ENCODE measurements around the gene SLK. TPM values are rescaled to one million over a fixed set of nuclear protein-coding genes. Genes with fewer than 3 reads are reported as not detected.

The SLK gene
- total RNA-seq, 1 experiment from 2014 or later, result 19.0 TPM

GRCh38 chr10:103932971-103933370 is 34.0 kb upstream of the SLK start:
- Histone ChIP-seq H3K9me3 (no peaks in the 10 kb centered on the region), H3K27me3 (no peaks in the 10 kb centered on the region), H3K36me3 (no peaks in the 10 kb centered on the region), H3K4me3 (no peak overlapping the region)
- no peak for DNase-seq

- no peaks in the 10 kb centered on the region for H3K36me3 ChIP-seq
- DNase-seq, result no peak
Observed at GRCh38 chr10:103933557-103934121, 33.3 kb upstream of the SLK start.

GRCh38 chr10:103934308-103934707 is 32.6 kb upstream of the SLK start:
- Histone ChIP-seq H3K27me3 (no peaks in the 10 kb centered on the region), H3K9me3 (no peaks in the 10 kb centered on the region)
- DNase-seq, result no peak

More at GRCh38 chr10:103933557-103934121, 33.3 kb upstream of the SLK start:
- Histone ChIP-seq H3K4me3 (no peak overlapping the region), H3K27me3 (no peaks in the 10 kb centered on the region), H3K9me3 (no peaks in the 10 kb centered on the region)

GRCh38 chr10:103936022-103936421 is 30.9 kb upstream of the SLK start:
- no peaks in the 10 kb centered on the region for H3K27me3 ChIP-seq
- no peaks in the 10 kb centered on the region for H3K36me3 ChIP-seq
- DNase-seq, result no peak
- no peaks in the 10 kb centered on the region for H3K9me3 ChIP-seq
- H3K4me3 ChIP-seq, result no peak overlapping the region

More at GRCh38 chr10:103934308-103934707, 32.6 kb upstream of the SLK start:
- Histone ChIP-seq H3K4me3 (no peak overlapping the region), H3K36me3 (no peaks in the 10 kb centered on the region)

DNA sequence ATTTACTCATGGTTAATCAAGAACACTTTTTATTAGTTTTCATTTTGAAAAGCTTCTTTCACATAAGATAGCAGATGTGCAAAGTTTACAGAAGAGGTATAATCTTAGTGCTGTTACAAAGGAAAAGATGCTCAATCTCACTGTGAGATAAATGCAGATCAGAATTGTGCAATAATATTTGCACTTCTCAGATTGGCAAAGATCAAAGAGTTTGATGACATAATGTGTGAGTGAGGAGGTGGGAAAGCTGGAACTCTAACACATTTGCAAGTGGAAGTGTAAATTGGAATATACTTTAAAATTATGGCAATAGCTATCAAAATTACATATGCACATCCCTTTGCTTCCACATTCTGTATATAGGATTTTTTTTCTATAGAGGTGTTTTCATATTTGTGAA is 27.4 kb upstream of the SLK start:
- Histone ChIP-seq H3K4me3 (no peak overlapping the region), H3K36me3 (no peaks in the 10 kb centered on the region), H3K27me3 (no peaks in the 10 kb centered on the region), H3K9me3 (no peaks in the 10 kb centered on the region)
- DNase-seq, result no peak

- no peaks in the 10 kb centered on the region for H3K36me3 ChIP-seq
- H3K4me3 ChIP-seq, result no peak overlapping the region
- no peaks in the 10 kb centered on the region for H3K9me3 ChIP-seq
- DNase-seq, result no peak
- H3K27me3 ChIP-seq, result no peaks in the 10 kb centered on the region
Observed at GRCh38 chr10:103941801-103942200, 25.1 kb upstream of the SLK start.

GRCh38 chr10:103942866-103943265 is 24.1 kb upstream of the SLK start:
- Histone ChIP-seq H3K36me3 (no peaks in the 10 kb centered on the region), H3K4me3 (no peak overlapping the region), H3K27me3 (no peaks in the 10 kb centered on the region), H3K9me3 (no peaks in the 10 kb centered on the region)
- no peak for DNase-seq

- H3K4me3 ChIP-seq, result no peak overlapping the region
- DNase-seq, result no peak
- no peaks in the 10 kb centered on the region for H3K9me3 ChIP-seq
- H3K27me3 ChIP-seq, result no peaks in the 10 kb centered on the region; the same call in 1 of the 2 replicates
- no peaks in the 10 kb centered on the region for H3K36me3 ChIP-seq
Observed at GRCh38 chr10:103947799-103948516, 19.0 kb upstream of the SLK start.

GRCh38 chr10:103949728-103950127 is 17.2 kb upstream of the SLK start:
- no peaks in the 10 kb centered on the region; the same call in 1 of the 2 replicates for H3K9me3 ChIP-seq
- no peaks in the 10 kb centered on the region; the same call in 1 of the 2 replicates for H3K27me3 ChIP-seq
- H3K36me3 ChIP-seq, result no peaks in the 10 kb centered on the region

DNA sequence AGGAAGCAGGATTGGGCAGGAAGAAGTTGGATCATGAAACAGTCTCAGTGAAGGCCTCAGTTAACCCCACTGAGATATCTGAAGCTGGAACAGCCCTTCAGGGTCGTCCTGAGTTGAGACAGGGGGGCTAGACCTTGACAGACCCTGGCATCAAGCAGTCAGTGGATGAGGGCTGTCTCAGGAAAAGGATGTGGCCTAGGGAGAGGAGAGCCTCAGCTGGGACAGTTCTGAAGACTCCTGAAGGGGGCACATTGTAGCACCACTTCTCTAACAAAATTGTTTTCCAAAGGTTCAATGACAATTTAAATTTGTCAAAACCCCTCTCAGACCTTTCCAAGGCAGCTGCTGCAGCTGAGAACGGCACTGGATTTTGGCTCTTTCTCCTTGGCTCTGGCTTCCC is 15.8 kb upstream of the SLK start:
- Histone ChIP-seq H3K4me3 (no peak overlapping the region), H3K9me3 (no peaks in the 10 kb centered on the region; the same call in 1 of the 2 replicates), H3K27me3 (no peaks in the 10 kb centered on the region; the same call in 1 of the 2 replicates), H3K36me3 (no peaks in the 10 kb centered on the region)
- DNase-seq, result no peak

More at GRCh38 chr10:103949728-103950127, 17.2 kb upstream of the SLK start:
- DNase-seq, result no peak
- H3K4me3 ChIP-seq, result no peak overlapping the region

GRCh38 chr10:103951942-103952341 is 15.0 kb upstream of the SLK start:
- no peaks in the 10 kb centered on the region; the same call in 1 of the 2 replicates for H3K27me3 ChIP-seq
- H3K9me3 ChIP-seq, result no peaks in the 10 kb centered on the region; the same call in 1 of the 2 replicates
- H3K36me3 ChIP-seq, result no peaks in the 10 kb centered on the region
- no peak for DNase-seq
- H3K4me3 ChIP-seq, result no peak overlapping the region

DNA sequence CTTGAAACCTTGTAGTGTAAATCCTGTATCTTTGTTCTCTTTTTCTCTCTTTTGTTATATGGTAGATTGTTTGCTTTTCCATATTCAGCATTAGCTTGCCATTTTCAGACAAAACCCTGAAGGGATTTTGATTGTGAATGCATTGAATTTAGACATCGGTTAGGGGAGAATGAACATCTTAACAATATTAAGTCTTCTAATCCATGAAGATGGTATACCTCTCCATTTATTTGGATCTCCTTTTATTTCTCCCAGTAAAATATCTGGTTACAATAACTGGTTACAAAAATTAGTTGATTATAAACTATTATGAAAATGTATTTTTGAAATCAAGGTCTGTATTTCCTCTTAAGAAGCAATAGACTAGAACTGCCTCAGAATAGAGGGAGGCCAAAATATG is 12.4 kb upstream of the SLK start:
- H3K36me3 ChIP-seq, result no peaks in the 10 kb centered on the region

GRCh38 chr10:103958996-103959395 is 7.9 kb upstream of the SLK start:
- H3K9me3 ChIP-seq, result no peaks in the 10 kb centered on the region; the same call in 1 of the 2 replicates
- no peaks in the 10 kb centered on the region for H3K36me3 ChIP-seq
- DNase-seq, result no peak
- no peak overlapping the region for H3K4me3 ChIP-seq
- no peaks in the 10 kb centered on the region for H3K27me3 ChIP-seq

More for the DNA sequence above, 12.4 kb upstream of the SLK start:
- Histone ChIP-seq H3K9me3 (no peaks in the 10 kb centered on the region; the same call in 1 of the 2 replicates), H3K4me3 (no peak overlapping the region), H3K27me3 (no peaks in the 10 kb centered on the region; the same call in 1 of the 2 replicates)
- no peak for DNase-seq

DNA sequence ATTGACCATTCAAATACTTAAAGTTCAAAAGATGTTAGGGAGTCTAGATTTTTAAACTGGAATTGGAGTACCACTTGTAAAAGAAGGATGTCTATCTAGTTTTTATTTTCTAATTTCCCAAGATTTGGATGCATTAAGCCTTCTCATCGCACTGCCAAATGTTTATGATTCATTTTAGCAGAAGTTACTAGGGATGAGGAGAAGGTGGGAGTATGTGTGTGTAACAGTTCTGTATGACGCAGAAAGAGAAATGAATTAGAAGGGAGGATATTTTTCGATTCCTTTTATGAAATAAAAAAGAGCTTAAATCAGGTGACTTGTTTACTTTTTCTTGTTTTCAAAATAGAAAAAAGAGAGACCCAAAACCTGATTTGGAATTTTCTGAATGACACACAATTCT is 6.8 kb upstream of the SLK start:
- Histone ChIP-seq H3K9me3 (no peaks in the 10 kb centered on the region), H3K4me3 (no peak overlapping the region)
- DNase-seq, result no peak

GRCh38 chr10:103967448-103968071 is 620 bp downstream of the SLK start:
- no peaks in the 10 kb centered on the region for H3K36me3 ChIP-seq
- no peaks in the 10 kb centered on the region for H3K9me3 ChIP-seq
- DNase-seq, result no peak
- peak overlapping the region; percentile 89 for H3K4me3 ChIP-seq
- no peaks in the 10 kb centered on the region for H3K27me3 ChIP-seq

More for the DNA sequence above, 6.8 kb upstream of the SLK start:
- Histone ChIP-seq H3K27me3 (no peaks in the 10 kb centered on the region), H3K36me3 (no peaks in the 10 kb centered on the region)

- H3K9me3 ChIP-seq, result no peaks in the 10 kb centered on the region
- no peak for DNase-seq
- H3K36me3 ChIP-seq, result no peaks in the 10 kb centered on the region
- H3K27me3 ChIP-seq, result no peaks in the 10 kb centered on the region
- peak overlapping the region; percentile 89 for H3K4me3 ChIP-seq
Observed at GRCh38 chr10:103968441-103969391, 1.8 kb downstream of the SLK start.
